OCI-LY7 (cell line): ENCODE data around the gene BMPR1B.
"Not testable (repeated sequence)": the region's sequence is repeated elsewhere in the genome, so short reads cannot be mapped to it uniquely, and the experiment has no call there.

Experiments
- CTCF ChIP-seq: fragments of 200-600 bp; sonication (generic); conservative IDR thresholded peaks from 2 replicates; pipeline ENCODE4 v1.5.1; 2014; ENCODE audit warnings: mild to moderate bottlenecking, antibody characterized with exemption, low read length, moderate library complexity, mixed read lengths
- EZH2phosphoT487 ChIP-seq: fragments of 200-600 bp; sonication (generic); IDR thresholded peaks from 2 replicates; pipeline ENCODE4 v1.6.1; 2018; ENCODE audit warnings: low read depth, borderline replicate concordance, mild to moderate bottlenecking, mixed run types, antibody characterized with exemption, low read length, moderate library complexity, mixed read lengths

GRCh38 chr4:95134016-95134415 lies 376.3 kb downstream of the BMPR1B start:
- not testable (repeated sequence) for TF ChIP-seq CTCF, EZH2phosphoT487
